Measurements from ENCODE around the gene SFTPB.

SFTPB gene

DNA sequence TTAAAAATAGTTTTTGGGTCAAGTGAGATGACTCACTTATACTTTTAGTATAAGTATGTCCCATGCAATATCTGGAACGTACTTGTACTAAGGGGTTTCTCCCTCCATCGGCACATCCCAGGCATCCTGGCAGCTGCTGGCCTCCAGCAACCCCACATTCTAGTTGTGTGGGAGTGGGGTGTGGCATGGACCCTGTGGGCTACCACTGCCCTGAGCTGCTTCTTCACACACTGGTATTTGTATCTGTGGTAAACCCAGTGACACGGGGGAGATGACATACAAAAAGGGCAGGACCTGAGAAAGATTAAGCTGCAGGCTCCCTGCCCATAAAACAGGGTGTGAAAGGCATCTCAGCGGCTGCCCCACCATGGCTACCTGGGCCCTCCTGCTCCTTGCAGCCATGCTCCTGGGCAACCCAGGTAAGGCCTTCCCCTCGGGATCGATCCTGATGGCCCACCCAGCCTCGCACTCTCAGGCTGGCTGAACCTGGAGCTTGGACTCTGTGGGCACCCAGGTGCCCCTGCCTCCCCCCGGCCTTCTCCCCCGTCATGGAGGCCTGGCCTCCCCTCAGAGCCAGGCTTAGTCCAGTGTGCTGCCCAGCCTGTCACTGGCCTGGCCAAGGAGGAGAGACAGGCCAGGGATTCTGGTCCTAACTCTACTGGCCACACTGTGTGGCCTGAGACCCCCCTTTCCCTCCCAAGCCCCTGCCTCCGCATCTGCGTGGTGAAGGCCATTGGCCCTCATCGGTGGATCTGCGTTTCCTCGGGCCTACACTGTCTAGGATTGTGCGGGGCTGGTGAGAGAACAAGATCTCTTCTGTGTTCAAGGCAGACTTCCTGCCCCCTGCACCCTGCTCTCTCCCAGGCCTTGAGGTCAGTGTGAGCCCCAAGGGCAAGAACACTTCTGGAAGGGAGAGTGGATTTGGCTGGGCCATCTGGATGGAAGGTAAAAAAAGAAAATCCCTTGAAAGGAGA is 26.3 kb upstream of the SFTPB start, which contains the start of gene GNLY:
Gene GNLY (plus strand): TSS at position 307 of the 974 bp plus-strand sequence. CDS start 61 bp downstream, at position 368.
- FAIRE-seq (no peak), DNase-seq (ENCODE audit: insufficient read length, low spot score) (no peak)
- TF ChIP-seq TAF1 (IDR thresholded peaks at IDR 0.05; ENCODE audit: low read depth, low read length) (no peak), POLR2A (IDR thresholded peaks at IDR 0.05; ENCODE audit: low read depth, low read length) (no peak), POU2F2 (IDR thresholded peaks at IDR 0.05; ENCODE audit: low read depth, low read length) (no peak), SPI1 (IDR thresholded peaks at IDR 0.05; ENCODE audit: low read depth, low read length) (no peak), POLR2AphosphoS5 (IDR thresholded peaks at IDR 0.05; ENCODE audit: low read depth, low read length) (no peak), PAX5 (IDR thresholded peaks at IDR 0.05; ENCODE audit: insufficient read depth, low read length, severe bottlenecking) (no peak)

DNA sequence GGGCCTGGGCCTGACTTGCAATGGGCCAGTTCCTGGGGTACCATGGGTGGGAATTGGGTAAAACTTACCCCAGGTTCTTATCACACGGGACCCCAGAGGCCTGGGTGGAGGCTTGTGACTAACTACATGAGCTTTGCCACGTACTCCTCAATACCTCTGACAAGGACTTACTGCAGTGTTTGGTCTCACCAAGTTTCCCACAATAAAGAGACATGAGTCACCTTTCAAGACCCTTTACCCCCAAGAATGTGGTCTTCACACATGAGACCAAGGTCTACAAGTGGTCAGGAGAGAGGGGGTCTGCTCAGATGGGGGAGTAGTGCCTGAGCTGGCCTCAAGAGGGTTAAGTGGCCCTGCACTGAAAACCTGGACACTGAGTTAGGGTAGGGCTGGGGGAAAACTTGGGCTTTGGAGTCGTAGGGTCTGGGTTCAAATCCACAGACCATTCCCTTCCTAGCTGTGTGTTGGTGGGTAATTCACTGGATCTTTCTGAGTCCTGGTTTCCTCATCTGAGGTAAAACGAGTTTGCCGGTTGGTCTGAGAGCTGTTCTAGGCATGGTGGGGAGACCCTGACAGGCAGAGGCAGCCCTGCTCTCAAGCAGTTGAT is 24.1 kb upstream of the SFTPB start:
- no peak for DNase-seq (ENCODE audit: insufficient read length, low spot score)
- TF ChIP-seq POU2F2 (IDR thresholded peaks at IDR 0.05; ENCODE audit: low read depth, low read length) (no peak), PAX5 (IDR thresholded peaks at IDR 0.05; ENCODE audit: insufficient read depth, low read length, severe bottlenecking) (no peak), SPI1 (IDR thresholded peaks at IDR 0.05; ENCODE audit: low read depth, low read length) (no peak), POLR2AphosphoS5 (IDR thresholded peaks at IDR 0.05; ENCODE audit: low read depth, low read length) (no peak), TAF1 (IDR thresholded peaks at IDR 0.05; ENCODE audit: low read depth, low read length) (no peak), POLR2A (IDR thresholded peaks at IDR 0.05; ENCODE audit: low read depth, low read length) (no peak)
- no peak for FAIRE-seq

DNA sequence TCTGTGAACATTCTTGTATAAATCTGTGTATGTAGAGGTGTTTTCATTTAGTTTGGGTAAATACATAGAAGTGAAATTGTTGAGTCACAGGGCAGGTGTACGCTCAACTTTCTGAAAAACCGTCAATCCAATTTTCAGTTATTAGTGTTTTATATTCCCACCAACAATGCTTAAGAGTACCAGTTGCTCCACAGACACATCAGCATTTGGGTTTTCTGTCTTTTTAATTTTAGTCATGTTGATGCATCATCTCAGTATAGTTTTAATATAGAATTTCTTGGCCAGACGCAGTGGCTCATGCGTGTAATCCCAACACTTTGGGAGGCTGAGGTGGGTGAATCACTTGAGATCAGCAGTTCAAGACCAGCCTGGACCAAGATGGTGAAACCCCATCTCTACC is 22.9 kb upstream of the SFTPB start:
- TF ChIP-seq TAF1 (IDR thresholded peaks at IDR 0.05; ENCODE audit: low read depth, low read length) (no peak), SPI1 (IDR thresholded peaks at IDR 0.05; ENCODE audit: low read depth, low read length) (no peak)
- DNase-seq (ENCODE audit: insufficient read length, low spot score) (no peak), FAIRE-seq (no peak)

DNA sequence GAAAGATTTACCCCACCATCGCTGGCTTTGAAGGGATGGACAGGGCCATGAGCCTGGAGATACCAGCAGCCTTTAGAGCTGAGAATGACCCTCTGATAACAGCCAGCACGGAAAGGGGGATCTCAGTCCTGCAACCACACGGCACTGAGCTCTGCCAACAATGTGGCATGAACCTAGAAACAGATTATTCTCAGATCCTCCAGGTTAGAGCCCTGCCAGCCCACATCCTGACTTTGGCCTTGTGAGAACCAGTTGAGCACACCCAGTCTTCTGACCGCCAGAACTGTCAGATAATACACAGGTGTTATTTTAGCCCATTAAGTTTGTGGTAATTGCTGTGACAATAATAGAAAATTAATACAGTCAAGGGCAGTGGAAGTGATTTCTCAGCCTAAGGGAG is 16.8 kb upstream of the SFTPB start:
- TF ChIP-seq POLR2AphosphoS5 (IDR thresholded peaks at IDR 0.05; ENCODE audit: low read depth, low read length) (no peak), POLR2A (IDR thresholded peaks at IDR 0.05; ENCODE audit: low read depth, low read length) (no peak), SPI1 (IDR thresholded peaks at IDR 0.05; ENCODE audit: low read depth, low read length) (no peak), PAX5 (IDR thresholded peaks at IDR 0.05; ENCODE audit: insufficient read depth, low read length, severe bottlenecking) (no peak), TAF1 (IDR thresholded peaks at IDR 0.05; ENCODE audit: low read depth, low read length) (no peak), POU2F2 (IDR thresholded peaks at IDR 0.05; ENCODE audit: low read depth, low read length) (no peak)
- FAIRE-seq: no peak
- no peak for DNase-seq (ENCODE audit: insufficient read length, low spot score)

DNA sequence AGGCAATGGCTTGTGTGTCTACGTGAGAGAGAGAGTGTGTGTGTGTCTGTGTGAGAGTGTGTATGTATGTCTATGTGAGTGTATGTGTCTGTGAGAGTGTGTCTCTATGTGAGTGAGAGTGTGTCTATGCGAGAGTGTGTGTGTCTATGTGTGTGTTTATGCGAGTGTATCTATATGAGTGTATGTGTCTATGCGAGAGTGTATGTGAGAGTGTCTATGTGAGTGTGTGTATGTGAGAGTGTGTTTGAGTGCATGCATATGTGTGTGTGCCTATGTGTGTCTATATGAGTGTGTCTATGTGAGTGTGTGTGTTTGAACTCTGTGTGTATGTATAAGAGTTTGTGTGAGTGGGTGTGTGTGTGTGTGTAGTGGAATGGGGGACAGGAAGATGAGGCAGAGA is 16.4 kb upstream of the SFTPB start:
- TF ChIP-seq SPI1 (IDR thresholded peaks at IDR 0.05; ENCODE audit: low read depth, low read length) (no peak), PAX5 (IDR thresholded peaks at IDR 0.05; ENCODE audit: insufficient read depth, low read length, severe bottlenecking) (no peak), POLR2AphosphoS5 (IDR thresholded peaks at IDR 0.05; ENCODE audit: low read depth, low read length) (no peak), POLR2A (IDR thresholded peaks at IDR 0.05; ENCODE audit: low read depth, low read length) (no peak), POU2F2 (IDR thresholded peaks at IDR 0.05; ENCODE audit: low read depth, low read length) (no peak), TAF1 (IDR thresholded peaks at IDR 0.05; ENCODE audit: low read depth, low read length) (no peak)
- DNase-seq (ENCODE audit: insufficient read length, low spot score) (no peak), FAIRE-seq (no peak)

DNA sequence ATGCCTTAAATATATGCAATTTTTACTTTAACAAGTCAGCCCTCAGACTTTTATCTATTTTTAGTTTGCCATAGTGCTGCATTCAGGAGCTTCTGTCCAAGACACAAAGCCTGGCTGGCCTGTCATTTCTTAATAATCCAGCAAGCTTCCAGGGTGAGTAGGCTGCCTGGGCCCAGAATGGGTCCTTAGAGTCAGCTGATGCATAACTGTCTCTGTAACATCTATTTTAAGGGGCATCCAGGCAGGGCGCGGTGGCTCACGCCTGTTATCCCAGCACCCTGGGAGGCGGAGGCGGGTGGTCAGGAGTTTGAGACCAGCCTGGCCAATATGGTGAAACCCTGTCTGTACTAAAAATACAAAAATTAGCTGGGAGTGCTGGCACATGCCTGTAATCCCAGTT is 14.4 kb upstream of the SFTPB start:
- FAIRE-seq: no peak
- DNase-seq (ENCODE audit: insufficient read length, low spot score): no peak
- TF ChIP-seq POLR2A (IDR thresholded peaks at IDR 0.05; ENCODE audit: low read depth, low read length) (no peak), TAF1 (IDR thresholded peaks at IDR 0.05; ENCODE audit: low read depth, low read length) (no peak), PAX5 (IDR thresholded peaks at IDR 0.05; ENCODE audit: insufficient read depth, low read length, severe bottlenecking) (no peak), SPI1 (IDR thresholded peaks at IDR 0.05; ENCODE audit: low read depth, low read length) (no peak), POLR2AphosphoS5 (IDR thresholded peaks at IDR 0.05; ENCODE audit: low read depth, low read length) (no peak), POU2F2 (IDR thresholded peaks at IDR 0.05; ENCODE audit: low read depth, low read length) (no peak)

DNA sequence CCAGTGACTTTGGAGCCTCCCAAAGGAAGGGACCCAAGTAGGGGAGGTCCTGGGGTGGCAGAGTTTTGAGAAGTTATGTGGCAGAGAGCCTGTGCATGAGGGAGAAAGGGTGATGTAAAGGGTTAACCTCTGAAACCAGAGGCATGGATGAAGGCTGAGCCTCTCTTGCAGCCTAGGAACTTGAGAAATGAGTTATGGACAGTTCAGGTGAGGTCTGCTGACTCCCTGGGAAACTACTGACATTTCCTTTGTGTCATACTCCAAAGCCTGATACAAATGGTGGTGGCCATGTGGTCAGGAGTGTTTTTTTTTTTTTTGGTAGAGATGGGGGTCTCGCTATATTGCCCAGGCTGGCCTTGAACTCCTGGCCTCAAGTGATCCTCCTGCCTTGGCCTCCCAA is 13.8 kb upstream of the SFTPB start:
- no peak for TF ChIP-seq POLR2AphosphoS5 (IDR thresholded peaks at IDR 0.05; ENCODE audit: low read depth, low read length)
- no peak for TF ChIP-seq PAX5 (IDR thresholded peaks at IDR 0.05; ENCODE audit: insufficient read depth, low read length, severe bottlenecking)
- no peak for TF ChIP-seq SPI1 (IDR thresholded peaks at IDR 0.05; ENCODE audit: low read depth, low read length)
- TF ChIP-seq POU2F2 (IDR thresholded peaks at IDR 0.05; ENCODE audit: low read depth, low read length): no peak
- TF ChIP-seq TAF1 (IDR thresholded peaks at IDR 0.05; ENCODE audit: low read depth, low read length): no peak
- no peak for TF ChIP-seq POLR2A (IDR thresholded peaks at IDR 0.05; ENCODE audit: low read depth, low read length)
- no peak for DNase-seq (ENCODE audit: insufficient read length, low spot score)
- no peak for FAIRE-seq

DNA sequence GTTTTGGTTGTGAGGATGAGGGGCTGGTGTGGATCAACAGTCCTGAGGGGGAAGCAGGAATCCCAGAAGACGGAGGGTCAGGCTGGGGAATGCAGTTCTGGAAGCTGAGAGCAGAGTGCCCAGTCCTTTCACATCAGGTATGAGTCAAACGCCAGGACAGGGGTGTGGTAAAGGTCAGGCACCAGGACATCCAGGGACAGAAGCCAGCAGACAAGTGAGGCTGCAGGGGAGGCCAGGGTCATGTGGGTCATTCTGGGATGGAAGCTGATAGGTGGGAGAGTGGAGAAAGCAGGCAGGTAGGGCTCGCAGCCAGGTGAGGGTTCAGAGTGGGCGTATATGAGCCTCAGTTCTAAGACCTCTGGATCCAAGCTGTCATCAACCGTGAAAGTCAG is 13.4 kb upstream of the SFTPB start:
- TF ChIP-seq POU2F2 (IDR thresholded peaks at IDR 0.05; ENCODE audit: low read depth, low read length) (no peak), POLR2A (IDR thresholded peaks at IDR 0.05; ENCODE audit: low read depth, low read length) (no peak), SPI1 (IDR thresholded peaks at IDR 0.05; ENCODE audit: low read depth, low read length) (no peak), POLR2AphosphoS5 (IDR thresholded peaks at IDR 0.05; ENCODE audit: low read depth, low read length) (no peak), TAF1 (IDR thresholded peaks at IDR 0.05; ENCODE audit: low read depth, low read length) (no peak), PAX5 (IDR thresholded peaks at IDR 0.05; ENCODE audit: insufficient read depth, low read length, severe bottlenecking) (no peak)
- no peak for DNase-seq (ENCODE audit: insufficient read length, low spot score)
- no peak for FAIRE-seq

DNA sequence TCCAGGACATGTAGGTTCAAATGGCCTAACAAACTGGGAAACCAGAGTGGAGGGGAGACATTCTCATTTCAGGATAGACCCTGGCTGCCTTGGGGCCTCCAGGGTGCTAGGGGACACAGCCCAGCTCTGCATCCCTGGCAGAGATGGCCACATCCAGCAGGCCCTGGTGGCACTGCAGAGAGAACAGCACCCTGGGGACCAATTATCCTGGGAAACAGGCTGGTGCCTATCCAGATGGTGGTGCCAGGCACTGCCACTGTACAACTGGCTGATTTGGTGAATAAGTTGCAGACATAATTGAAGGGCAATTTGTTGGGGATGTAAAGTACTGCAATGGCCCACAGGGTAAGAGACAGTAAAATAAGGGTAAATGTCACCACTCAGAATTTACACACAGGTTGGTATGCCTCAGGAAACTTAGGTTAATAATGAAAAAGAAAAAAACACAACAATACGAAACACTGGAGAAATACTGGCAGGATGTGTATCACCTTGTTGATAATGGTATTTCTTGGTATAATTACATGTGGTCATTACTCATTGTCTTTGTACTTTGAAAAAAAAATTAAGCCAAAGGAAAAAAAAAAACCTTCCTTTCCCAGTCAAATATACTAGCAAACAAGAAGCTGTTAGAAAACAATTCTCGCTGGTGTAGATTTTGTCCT is 12.8 kb upstream of the SFTPB start:
- TF ChIP-seq SPI1 (IDR thresholded peaks at IDR 0.05; ENCODE audit: low read depth, low read length) (no peak), POU2F2 (IDR thresholded peaks at IDR 0.05; ENCODE audit: low read depth, low read length) (no peak), POLR2A (IDR thresholded peaks at IDR 0.05; ENCODE audit: low read depth, low read length) (no peak), POLR2AphosphoS5 (IDR thresholded peaks at IDR 0.05; ENCODE audit: low read depth, low read length) (no peak), TAF1 (IDR thresholded peaks at IDR 0.05; ENCODE audit: low read depth, low read length) (no peak), PAX5 (IDR thresholded peaks at IDR 0.05; ENCODE audit: insufficient read depth, low read length, severe bottlenecking) (no peak)

More for the DNA sequence above, 12.8 kb upstream of the SFTPB start:
- DNase-seq (ENCODE audit: insufficient read length, low spot score) (no peak), FAIRE-seq (no peak)

Data from GM12891 (cell line).